ENCODE results near the gene RBM46.

RBM46 gene

GRCh38 chr4:154877110-154877760 is 96.2 kb downstream of the RBM46 start:
- Histone ChIP-seq H3K9ac (no peak overlapping the region), H4K20me1 (no peaks in the 10 kb centered on the region), H3K36me3 (no peaks in the 10 kb centered on the region), H3K27ac (no peak overlapping the region), H3K9me3 (peaks cover 23% of the 10 kb centered on the region), H3K27me3 (no peaks in the 10 kb centered on the region), H3K4me2 (no peak overlapping the region), H3K4me1 (no peaks in the 10 kb centered on the region), H3K4me3 (no peak overlapping the region)
- no peak for TF ChIP-seq Cebpa-rat (IDR thresholded peaks at IDR 0.05)

All from BLaER1 (cell line).